Measurements from ENCODE around the gene THUMPD3.

The THUMPD3 gene

GRCh38 chr3:9361691-9362388 is 1.0 kb upstream of the THUMPD3 start:
- no peak overlapping the region for H2BK12ac ChIP-seq (ENCODE audit: low read length)
- no peak overlapping the region for H2BK5ac ChIP-seq (ENCODE audit: low read depth, low read length, poor library complexity)
- peaks cover 1% of the 10 kb centered on the region for H3K79me2 ChIP-seq (ENCODE audit: control insufficient read depth, insufficient read depth, low read length, poor library complexity)
- H4K8ac ChIP-seq (ENCODE audit: low read depth, low read length), result no peak overlapping the region
- H3K4me1 ChIP-seq (ENCODE audit: control insufficient read depth in 1 of 2, insufficient read depth in 2 of 2, low read length in 2 of 2), result peaks cover 0 to 2% of the 10 kb centered on the region in 2 experiments
- no peaks in the 10 kb centered on the region for H3K27me3 ChIP-seq (ENCODE audit: insufficient read depth, low read length)
- no peaks in the 10 kb centered on the region for H3K9me3 ChIP-seq (ENCODE audit: insufficient read depth, low read depth, low read length)
- H2AK5ac ChIP-seq (ENCODE audit: low read length), result no peak overlapping the region
- H3K36me3 ChIP-seq (ENCODE audit: control insufficient read depth in 1 of 2, insufficient read depth in 2 of 2, low read length in 2 of 2), result peaks cover 2 to 7% of the 10 kb centered on the region in 2 experiments
- WGBS (ENCODE audit: extremely low coverage, insufficient coverage, insufficient read length), result no CpG with 5 or more reads among the region's 5 CpGs
- H3K9ac ChIP-seq (ENCODE audit: low read length), result no peak overlapping the region
- H4K12ac ChIP-seq (ENCODE audit: low read depth, low read length), result no peak overlapping the region
- peaks cover 7% of the 10 kb centered on the region for H3K79me1 ChIP-seq (ENCODE audit: low read length)
- no peak overlapping the region for H4K91ac ChIP-seq (ENCODE audit: low read depth, low read length)
- peak overlapping the region; percentile 78 for H3K4me2 ChIP-seq (ENCODE audit: low read length)
- H2BK120ac ChIP-seq (ENCODE audit: insufficient read depth, low read length, poor library complexity), result no peak overlapping the region
- DNase-seq, result no peak
- H2AFZ ChIP-seq (ENCODE audit: insufficient read depth, low read length, poor library complexity), result no peak overlapping the region
- no peak overlapping the region for H3K27ac ChIP-seq (ENCODE audit: low read depth, low read length)
- H3K4me3 ChIP-seq (ENCODE audit: low read depth, low read length), result no peak overlapping the region
- no peak overlapping the region for H3K14ac ChIP-seq (ENCODE audit: low read length)
- H3K18ac ChIP-seq (ENCODE audit: low read length), result no peak overlapping the region
- no peak overlapping the region for H3K4ac ChIP-seq (ENCODE audit: low read depth, low read length)
- H3K23ac ChIP-seq (ENCODE audit: low read length), result no peak overlapping the region

- Histone ChIP-seq H3K4me2 (ENCODE audit: low read length) (no peak overlapping the region), H3K23ac (ENCODE audit: low read length) (no peak overlapping the region), H3K18ac (ENCODE audit: low read length) (no peak overlapping the region), H2BK120ac (ENCODE audit: insufficient read depth, low read length, poor library complexity) (no peak overlapping the region), H3K27ac (ENCODE audit: low read depth, low read length) (no peak overlapping the region), H3K9me3 (ENCODE audit: insufficient read depth, low read depth, low read length) (no peaks in the 10 kb centered on the region), H3K4me1 (ENCODE audit: control insufficient read depth in 1 of 2, insufficient read depth in 2 of 2, low read length in 2 of 2) (no peaks in the 10 kb centered on the region), H4K91ac (ENCODE audit: low read depth, low read length) (no peak overlapping the region), H2BK5ac (ENCODE audit: low read depth, low read length, poor library complexity) (no peak overlapping the region), H3K9ac (ENCODE audit: low read length) (no peak overlapping the region), H3K4me3 (ENCODE audit: low read depth, low read length) (no peak overlapping the region), H3K36me3 (ENCODE audit: control insufficient read depth in 1 of 2, insufficient read depth in 2 of 2, low read length in 2 of 2) (peaks cover 6 to 21% of the 10 kb centered on the region in 2 experiments), H3K14ac (ENCODE audit: low read length) (no peak overlapping the region), H2BK12ac (ENCODE audit: low read length) (no peak overlapping the region), H4K12ac (ENCODE audit: low read depth, low read length) (no peak overlapping the region), H3K27me3 (ENCODE audit: insufficient read depth, low read length) (no peaks in the 10 kb centered on the region), H2AK5ac (ENCODE audit: low read length) (no peak overlapping the region), H3K79me2 (ENCODE audit: control insufficient read depth, insufficient read depth, low read length, poor library complexity) (no peaks in the 10 kb centered on the region), H3K79me1 (ENCODE audit: low read length) (no peaks in the 10 kb centered on the region), H3K4ac (ENCODE audit: low read depth, low read length) (no peak overlapping the region), H4K8ac (ENCODE audit: low read depth, low read length) (no peak overlapping the region), H2AFZ (ENCODE audit: insufficient read depth, low read length, poor library complexity) (no peak overlapping the region)
- DNase-seq, result peak in 1 of 2 donors; percentile 36
- no CpG with 5 or more reads among the region's 1 CpG for WGBS (ENCODE audit: extremely low coverage, insufficient coverage, insufficient read length)
These were observed 6.7 kb downstream of the THUMPD3 start for GRCh38 chr3:9369508-9369907.

GRCh38 chr3:9373465-9373864 is 10.6 kb downstream of the THUMPD3 start:
- Histone ChIP-seq H2BK5ac (ENCODE audit: low read depth, low read length, poor library complexity) (no peak overlapping the region), H3K79me1 (ENCODE audit: low read length) (no peaks in the 10 kb centered on the region), H3K4me3 (ENCODE audit: low read depth, low read length) (no peak overlapping the region), H3K4me1 (ENCODE audit: control insufficient read depth in 1 of 2, insufficient read depth in 2 of 2, low read length in 2 of 2) (no peaks in the 10 kb centered on the region), H2AK5ac (ENCODE audit: low read length) (no peak overlapping the region), H4K91ac (ENCODE audit: low read depth, low read length) (no peak overlapping the region), H2BK12ac (ENCODE audit: low read length) (no peak overlapping the region), H4K8ac (ENCODE audit: low read depth, low read length) (no peak overlapping the region), H2BK120ac (ENCODE audit: insufficient read depth, low read length, poor library complexity) (no peak overlapping the region), H3K4ac (ENCODE audit: low read depth, low read length) (no peak overlapping the region), H2AFZ (ENCODE audit: insufficient read depth, low read length, poor library complexity) (no peak overlapping the region), H3K9ac (ENCODE audit: low read length) (no peak overlapping the region), H3K23ac (ENCODE audit: low read length) (no peak overlapping the region), H3K27me3 (ENCODE audit: insufficient read depth, low read length) (no peaks in the 10 kb centered on the region), H3K79me2 (ENCODE audit: control insufficient read depth, insufficient read depth, low read length, poor library complexity) (no peaks in the 10 kb centered on the region), H3K27ac (ENCODE audit: low read depth, low read length) (no peak overlapping the region), H3K9me3 (ENCODE audit: insufficient read depth, low read depth, low read length) (no peaks in the 10 kb centered on the region), H4K12ac (ENCODE audit: low read depth, low read length) (no peak overlapping the region), H3K36me3 (ENCODE audit: control insufficient read depth in 1 of 2, insufficient read depth in 2 of 2, low read length in 2 of 2) (peaks cover 8 to 20% of the 10 kb centered on the region in 2 experiments), H3K18ac (ENCODE audit: low read length) (no peak overlapping the region), H3K4me2 (ENCODE audit: low read length) (no peak overlapping the region), H3K14ac (ENCODE audit: low read length) (no peak overlapping the region)
- no peak for DNase-seq
- WGBS (ENCODE audit: extremely low coverage, insufficient coverage, insufficient read length), result no CpG with 5 or more reads among the region's 3 CpGs

GRCh38 chr3:9377981-9378380 is 15.1 kb downstream of the THUMPD3 start:
- H4K8ac ChIP-seq (ENCODE audit: low read depth, low read length), result no peak overlapping the region
- no CpG with 5 or more reads among the region's 1 CpG for WGBS (ENCODE audit: extremely low coverage, insufficient coverage, insufficient read length)
- H3K79me1 ChIP-seq (ENCODE audit: low read length), result no peaks in the 10 kb centered on the region
- H2BK12ac ChIP-seq (ENCODE audit: low read length), result no peak overlapping the region
- DNase-seq, result no peak
- peaks cover 7 to 21% of the 10 kb centered on the region in 2 experiments for H3K36me3 ChIP-seq (ENCODE audit: control insufficient read depth in 1 of 2, insufficient read depth in 2 of 2, low read length in 2 of 2)
- H3K4me2 ChIP-seq (ENCODE audit: low read length), result no peak overlapping the region
- H3K18ac ChIP-seq (ENCODE audit: low read length), result no peak overlapping the region
- H3K23ac ChIP-seq (ENCODE audit: low read length), result no peak overlapping the region
- no peak overlapping the region for H3K27ac ChIP-seq (ENCODE audit: low read depth, low read length)
- no peak overlapping the region for H2AFZ ChIP-seq (ENCODE audit: insufficient read depth, low read length, poor library complexity)
- H3K4me1 ChIP-seq (ENCODE audit: control insufficient read depth in 1 of 2, insufficient read depth in 2 of 2, low read length in 2 of 2), result no peaks in the 10 kb centered on the region
- H2BK5ac ChIP-seq (ENCODE audit: low read depth, low read length, poor library complexity), result no peak overlapping the region
- no peaks in the 10 kb centered on the region for H3K79me2 ChIP-seq (ENCODE audit: control insufficient read depth, insufficient read depth, low read length, poor library complexity)
- H4K12ac ChIP-seq (ENCODE audit: low read depth, low read length), result no peak overlapping the region
- no peaks in the 10 kb centered on the region for H3K9me3 ChIP-seq (ENCODE audit: insufficient read depth, low read depth, low read length)
- H3K9ac ChIP-seq (ENCODE audit: low read length), result no peak overlapping the region
- H4K91ac ChIP-seq (ENCODE audit: low read depth, low read length), result no peak overlapping the region
- H2AK5ac ChIP-seq (ENCODE audit: low read length), result no peak overlapping the region
- no peak overlapping the region for H3K14ac ChIP-seq (ENCODE audit: low read length)
- no peak overlapping the region for H2BK120ac ChIP-seq (ENCODE audit: insufficient read depth, low read length, poor library complexity)
- no peak overlapping the region for H3K4ac ChIP-seq (ENCODE audit: low read depth, low read length)
- no peak overlapping the region for H3K4me3 ChIP-seq (ENCODE audit: low read depth, low read length)
- H3K27me3 ChIP-seq (ENCODE audit: insufficient read depth, low read length), result no peaks in the 10 kb centered on the region
